Fibroblast of peridontal ligament (primary cell): ENCODE measurements around the gene BMP7.

Source experiments
- DNase-seq: peaks from one replicate; pipeline ENCODE4 v3.0.0-alpha.2; 2010; ENCODE audit errors: extremely low read depth

BMP7 gene

GRCh38 chr20:57190536-57191264 lies 75.7 kb downstream of the BMP7 start:
- no peak for DNase-seq

- no peak for DNase-seq
Measured at GRCh38 chr20:57189713-57190112, 76.7 kb downstream of the BMP7 start.

- no peak for DNase-seq
Measured at GRCh38 chr20:57188576-57189079, 77.8 kb downstream of the BMP7 start.

GRCh38 chr20:57188056-57188455 lies 78.4 kb downstream of the BMP7 start:
- no peak for DNase-seq

- no peak for DNase-seq
Measured at GRCh38 chr20:57187068-57187634, 79.3 kb downstream of the BMP7 start.

- no peak for DNase-seq
Measured at GRCh38 chr20:57186192-57186591, 80.2 kb downstream of the BMP7 start.

- no peak for DNase-seq
Measured at GRCh38 chr20:57185188-57185743, 81.2 kb downstream of the BMP7 start.

- no peak for DNase-seq
Measured at GRCh38 chr20:57183457-57184009, 82.9 kb downstream of the BMP7 start.

GRCh38 chr20:57181639-57182038 lies 84.8 kb downstream of the BMP7 start:
- DNase-seq, result no peak

- DNase-seq, result no peak
Measured at GRCh38 chr20:57180954-57181353, 85.5 kb downstream of the BMP7 start.

GRCh38 chr20:57180387-57180786 lies 86.1 kb downstream of the BMP7 start:
- no peak for DNase-seq

GRCh38 chr20:57179265-57179664 lies 87.2 kb downstream of the BMP7 start:
- no peak for DNase-seq

GRCh38 chr20:57178582-57179111 lies 87.8 kb downstream of the BMP7 start:
- no peak for DNase-seq

GRCh38 chr20:57177636-57178280 lies 88.7 kb downstream of the BMP7 start:
- no peak for DNase-seq

GRCh38 chr20:57176842-57177241 lies 89.6 kb downstream of the BMP7 start:
- DNase-seq, result no peak

GRCh38 chr20:57175397-57176010 lies 90.9 kb downstream of the BMP7 start:
- DNase-seq, result no peak

- no peak for DNase-seq
Measured at GRCh38 chr20:57174737-57175136, 91.7 kb downstream of the BMP7 start.

- DNase-seq, result no peak
Measured at GRCh38 chr20:57173986-57174385, 92.5 kb downstream of the BMP7 start.

GRCh38 chr20:57173041-57173440 lies 93.4 kb downstream of the BMP7 start:
- no peak for DNase-seq

GRCh38 chr20:57170343-57170742 lies 96.1 kb downstream of the BMP7 start:
- no peak for DNase-seq

GRCh38 chr20:57169162-57169561 lies 97.3 kb downstream of the BMP7 start:
- DNase-seq, result no peak
